Measurements from ENCODE around the gene GAL3ST2. TPM values are rescaled to one million over a fixed set of nuclear protein-coding genes. Genes with fewer than 3 reads are reported as not detected.

GAL3ST2 gene
- 0.71 TPM for total RNA-seq

DNA sequence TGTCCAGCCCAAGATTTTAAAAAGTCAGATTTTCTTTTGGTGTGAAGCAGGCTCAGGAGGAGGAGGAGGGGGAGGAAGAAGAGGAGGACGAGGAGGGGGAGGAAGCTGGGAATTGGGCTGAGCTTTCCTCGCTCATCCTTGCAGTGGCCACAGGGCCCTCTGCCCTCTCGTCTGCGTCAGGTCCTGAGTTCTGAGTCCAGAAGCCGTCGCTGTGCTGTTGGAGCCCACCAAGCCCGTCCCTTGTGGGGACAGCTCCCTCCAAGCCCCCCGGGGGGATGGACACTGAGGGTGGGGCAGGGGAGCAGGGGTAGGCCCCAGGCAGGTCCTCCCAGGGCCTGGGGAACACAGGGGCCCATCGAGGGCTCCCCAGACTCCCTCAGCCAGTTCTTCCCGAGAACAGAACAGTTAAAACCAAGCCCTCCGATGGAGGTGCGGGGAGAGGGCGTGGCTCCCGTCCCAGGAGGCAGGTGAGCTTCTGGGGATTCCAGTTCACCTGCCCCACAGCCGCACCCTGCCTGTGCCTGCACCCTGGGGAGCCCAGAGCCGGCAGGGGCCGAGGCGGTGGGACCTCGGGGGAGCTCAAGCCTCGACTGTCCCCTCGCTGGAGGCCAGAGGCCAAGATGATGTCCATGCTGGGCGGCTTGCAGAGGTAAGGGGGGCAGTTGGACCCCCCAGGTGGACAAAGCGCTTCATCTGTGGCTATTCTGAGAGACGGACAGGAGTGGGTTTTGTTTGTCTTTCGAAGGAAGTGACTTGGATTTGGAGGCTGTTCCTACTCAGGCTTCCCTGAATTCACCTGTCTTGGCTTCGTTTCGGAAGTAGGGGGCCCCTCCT, at the start of gene GAL3ST2:
GAL3ST2 (plus strand) TSS at position 487 of the 834 bp plus-strand sequence; CDS start at position 621, 134 bp downstream.

DNA sequence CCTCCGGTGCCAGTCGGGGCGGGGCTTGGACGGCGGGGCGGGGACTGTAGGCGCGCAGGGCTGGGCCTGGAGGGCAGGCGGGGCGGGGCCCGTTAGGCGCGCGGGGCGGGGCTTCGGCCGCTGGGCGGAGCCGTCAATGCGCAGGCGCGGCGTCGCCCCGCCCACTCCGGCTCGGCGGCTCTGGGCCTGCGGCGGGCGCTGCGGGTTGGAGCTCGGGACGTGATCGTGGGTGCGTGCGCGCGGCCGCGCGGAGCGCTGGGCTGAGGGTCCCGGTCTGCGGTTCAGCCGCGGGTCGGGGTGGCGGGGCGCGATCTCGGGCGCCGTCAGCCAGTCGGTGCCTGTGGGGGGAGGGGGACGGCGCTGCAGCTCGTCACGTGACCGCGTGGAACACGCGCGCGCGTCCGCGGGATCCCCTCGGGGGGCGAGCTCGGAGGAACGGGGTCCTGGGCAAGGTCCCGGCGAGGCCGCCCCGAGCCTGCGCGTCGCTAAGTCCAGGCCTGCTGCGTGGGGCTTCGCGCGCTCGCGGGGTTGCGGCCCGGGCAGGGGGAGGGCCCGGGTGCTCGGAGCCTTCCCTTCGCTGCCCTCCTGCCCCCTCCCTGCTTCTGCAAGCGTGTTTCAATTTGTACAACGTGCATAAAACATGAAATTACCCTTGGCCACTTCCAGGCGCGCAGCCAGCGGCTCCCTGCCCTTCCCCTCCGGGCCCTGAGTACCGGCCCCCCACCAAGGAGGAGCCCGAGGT, 42.0 kb upstream of the GAL3ST2 start, which contains the start of gene D2HGDH:
D2HGDH (plus strand) TSS at position 164 of the 742 bp plus-strand sequence. CDS start 595 bp downstream, outside the sequence.

DNA sequence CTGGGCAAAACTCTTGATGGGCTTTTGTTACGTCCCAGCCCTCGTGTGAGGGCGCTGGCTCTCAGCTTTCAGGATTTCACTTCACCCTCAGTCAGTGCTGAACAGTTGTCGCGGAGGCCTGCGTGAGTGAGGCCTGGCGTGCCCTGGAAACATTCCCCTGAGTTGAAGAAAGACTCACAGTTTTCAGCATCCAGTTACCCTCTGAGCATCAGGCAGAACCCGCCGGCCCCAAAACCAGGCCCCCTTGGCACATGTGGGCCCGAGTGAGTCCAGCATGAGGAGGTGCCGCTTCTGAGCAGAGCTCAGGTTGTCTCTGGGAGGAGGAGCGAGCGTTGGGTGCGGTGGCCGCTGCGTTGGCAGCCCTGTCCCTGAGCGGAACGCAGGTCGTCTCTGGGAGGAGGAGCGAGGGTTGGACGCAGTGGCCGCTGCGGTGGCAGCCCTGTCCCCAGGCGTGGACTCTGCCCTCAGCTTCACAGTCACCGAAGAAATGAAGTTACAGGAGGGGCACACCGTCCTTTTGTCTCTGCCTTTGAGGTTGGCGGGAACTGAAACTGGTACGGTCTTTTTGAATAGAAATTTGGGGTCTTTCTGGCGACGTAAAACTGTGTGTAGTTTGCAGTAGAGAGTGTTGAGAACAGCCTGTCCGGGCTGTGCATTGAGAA, 32.2 kb downstream of the GAL3ST2 start, which contains the start of gene NEU4:
NEU4 (plus strand) TSS at position 473 of the 662 bp plus-strand sequence. CDS start 5,292 bp downstream, outside the sequence.

Other genes starting within 250 kb of the GAL3ST2 start
- 17.0 TPM for gene BOK, start 218.1 kb upstream of the GAL3ST2 start, total RNA-seq
- gene THAP4, start 139.7 kb upstream of the GAL3ST2 start, total RNA-seq: 23.9 TPM
- 112 TPM for gene ATG4B, start 139.1 kb upstream of the GAL3ST2 start, total RNA-seq
- 24.2 TPM for gene DTYMK, start 90.0 kb upstream of the GAL3ST2 start, total RNA-seq
- gene ING5, start 74.8 kb upstream of the GAL3ST2 start, total RNA-seq: 56.8 TPM
- gene D2HGDH, start 42.2 kb upstream of the GAL3ST2 start, total RNA-seq: 27.2 TPM
- gene NEU4, start 32.4 kb downstream of the GAL3ST2 start, total RNA-seq: 0.66 TPM
- gene PDCD1, start 82.1 kb downstream of the GAL3ST2 start, total RNA-seq: 0.16 TPM
- gene RTP5, start 92.9 kb downstream of the GAL3ST2 start, total RNA-seq: not detected